Lower lobe of right lung (tissue), 2 donors: Measurements from ENCODE around the gene DCLK1. TPM values are rescaled to one million over a fixed set of nuclear protein-coding genes. Genes with fewer than 3 reads are reported as not detected.

Source experiments
- ATAC-seq, 2 donors: fragments of 200-7000 bp; cut with Tn5 transposase; one replicate each; pipeline ENCODE4 v1.9.1; 2020 to 2022; ENCODE audit warnings: mild to moderate bottlenecking in 2 of 2, moderate library complexity in 2 of 2
- DNase-seq: peaks from one replicate; pipeline ENCODE4 v3.0.0-alpha.2; 2020
- H3K27ac ChIP-seq: fragments of 200-600 bp; one replicate; pipeline ENCODE4 v1.8.0; 2022
- H3K27me3 ChIP-seq: fragments of 200-600 bp; one replicate; pipeline ENCODE4 v1.8.0; 2022; ENCODE audit warnings: low read depth
- H3K36me3 ChIP-seq: fragments of 200-600 bp; one replicate; pipeline ENCODE4 v1.8.0; 2022; ENCODE audit warnings: mild to moderate bottlenecking
- H3K4me1 ChIP-seq: fragments of 200-600 bp; one replicate; pipeline ENCODE4 v1.8.0; 2022
- H3K4me3 ChIP-seq: fragments of 200-600 bp; one replicate; pipeline ENCODE4 v1.8.0; 2022; ENCODE audit warnings: mild to moderate bottlenecking
- H3K9me3 ChIP-seq: fragments of 200-600 bp; one replicate; pipeline ENCODE4 v1.8.0; 2022
- CTCF ChIP-seq: fragments of 200-600 bp; IDR thresholded peaks from one replicate; pipeline ENCODE4 v1.8.0; 2022; ENCODE audit warnings: antibody characterized with exemption, mild to moderate bottlenecking
- intact Hi-C: fragments of 100-400 bp; cut with DNase I; formaldehyde crosslinking; loops from one replicate; pipeline ENCODE4 v1.11.0; 2022
- total RNA-seq: library from RNA; stranded (reverse); fragmentation: NEBNext Ultra II Directional; extraction: Animal tissue kit (Norgen Biotek cat#: 25700); gene quantifications from one replicate; pipeline ENCODE4 v1.2.1, GENCODE V29; 2021
- donor health status: DM: no; HTN: yes; CAD: no; lungs with severe emphysema.

The DCLK1 gene
- total RNA-seq, 1 donor from 2014 or later: 10.4 TPM

- Histone ChIP-seq H3K9me3 (no peaks in the 10 kb centered on the region), H3K36me3 (no peaks in the 10 kb centered on the region), H3K4me1 (no peaks in the 10 kb centered on the region), H3K4me3 (no peak overlapping the region), H3K27ac (no peak overlapping the region), H3K27me3 (no peaks in the 10 kb centered on the region)
- no peak for TF ChIP-seq CTCF
- intact Hi-C loops: no loop called here
- no peak for DNase-seq
- ATAC-seq: no peak
Measured at GRCh38 chr13:35876601-35877000, 254.6 kb downstream of the DCLK1 start.

DNA sequence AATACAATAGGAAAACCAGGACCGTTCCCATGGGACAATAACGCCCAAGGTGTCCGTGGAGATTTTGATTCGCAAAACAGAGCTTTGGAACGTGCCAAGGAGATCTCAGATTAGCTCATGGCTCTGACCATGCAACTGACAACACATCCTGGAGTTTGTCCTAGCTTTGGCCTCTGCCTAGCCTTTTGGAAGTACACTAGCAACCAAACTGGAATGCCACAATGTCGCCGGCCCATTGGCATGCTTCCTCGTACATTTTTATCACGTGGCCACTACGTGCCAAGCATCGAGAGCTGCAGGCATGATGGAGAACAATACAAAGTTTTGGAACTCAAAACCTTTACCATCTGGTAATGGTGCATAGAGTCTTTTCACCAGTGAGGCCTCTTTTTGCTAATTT lies 256.5 kb downstream of the DCLK1 start:
- ATAC-seq (no peak), DNase-seq (no peak)
- H3K4me1 ChIP-seq: no peaks in the 10 kb centered on the region
- no peak overlapping the region for H3K27ac ChIP-seq
- no peaks in the 10 kb centered on the region for H3K9me3 ChIP-seq
- intact Hi-C loops: no loop called here
- no peak overlapping the region for H3K4me3 ChIP-seq
- H3K36me3 ChIP-seq: no peaks in the 10 kb centered on the region
- no peak for TF ChIP-seq CTCF
- H3K27me3 ChIP-seq: no peaks in the 10 kb centered on the region

GRCh38 chr13:35872369-35872768 lies 258.8 kb downstream of the DCLK1 start:
- no peaks in the 10 kb centered on the region for H3K27me3 ChIP-seq

DNA sequence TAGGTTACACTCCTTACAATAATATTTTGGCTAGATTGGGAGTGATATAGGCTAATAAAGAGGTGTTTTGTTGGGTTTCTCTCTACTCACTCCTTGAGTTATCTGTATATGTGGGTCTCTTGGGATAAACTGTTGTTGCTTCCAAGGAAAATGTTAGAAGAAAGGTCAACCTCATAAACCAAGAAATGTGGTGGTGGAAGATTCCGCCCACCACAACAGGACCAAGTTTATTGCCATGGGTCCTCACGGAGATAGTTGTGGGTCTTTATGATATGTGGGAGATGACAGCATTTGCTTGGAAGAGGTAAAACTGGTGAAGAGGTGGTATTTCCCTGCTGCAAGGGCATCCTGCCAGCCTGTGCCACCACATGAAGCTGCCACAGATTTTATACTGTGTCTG lies 259.6 kb downstream of the DCLK1 start:
- no peak for DNase-seq
- no peak for TF ChIP-seq CTCF
- Histone ChIP-seq H3K27ac (no peak overlapping the region), H3K36me3 (no peaks in the 10 kb centered on the region), H3K4me3 (no peak overlapping the region), H3K27me3 (no peaks in the 10 kb centered on the region), H3K4me1 (no peaks in the 10 kb centered on the region), H3K9me3 (no peaks in the 10 kb centered on the region)
- intact Hi-C loops: no loop called here
- ATAC-seq: no peak

More at GRCh38 chr13:35872369-35872768, 258.8 kb downstream of the DCLK1 start:
- Histone ChIP-seq H3K9me3 (no peaks in the 10 kb centered on the region), H3K27ac (no peak overlapping the region), H3K4me1 (no peaks in the 10 kb centered on the region), H3K4me3 (no peak overlapping the region), H3K36me3 (no peaks in the 10 kb centered on the region)
- intact Hi-C loops: no loop called here
- ATAC-seq: no peak
- no peak for DNase-seq
- no peak for TF ChIP-seq CTCF

GRCh38 chr13:35866801-35867200 lies 264.4 kb downstream of the DCLK1 start:
- no peak for DNase-seq
- Histone ChIP-seq H3K9me3 (no peaks in the 10 kb centered on the region), H3K27me3 (no peaks in the 10 kb centered on the region), H3K4me1 (no peaks in the 10 kb centered on the region), H3K27ac (no peak overlapping the region), H3K4me3 (no peak overlapping the region), H3K36me3 (no peaks in the 10 kb centered on the region)
- intact Hi-C loops: no loop called here
- ATAC-seq: no peak
- TF ChIP-seq CTCF: no peak
